SKM-1 treated with dmso at 0.1 percent for 144 hours (cell line): ENCODE measurements around the gene ATG101.

Experiments used
- DNase-seq: peaks from one replicate; lab custom pipeline; 2025; ENCODE audit not compliant: unreplicated experiment; lab: John Stamatoyannopoulos, UW

The ATG101 gene

DNA sequence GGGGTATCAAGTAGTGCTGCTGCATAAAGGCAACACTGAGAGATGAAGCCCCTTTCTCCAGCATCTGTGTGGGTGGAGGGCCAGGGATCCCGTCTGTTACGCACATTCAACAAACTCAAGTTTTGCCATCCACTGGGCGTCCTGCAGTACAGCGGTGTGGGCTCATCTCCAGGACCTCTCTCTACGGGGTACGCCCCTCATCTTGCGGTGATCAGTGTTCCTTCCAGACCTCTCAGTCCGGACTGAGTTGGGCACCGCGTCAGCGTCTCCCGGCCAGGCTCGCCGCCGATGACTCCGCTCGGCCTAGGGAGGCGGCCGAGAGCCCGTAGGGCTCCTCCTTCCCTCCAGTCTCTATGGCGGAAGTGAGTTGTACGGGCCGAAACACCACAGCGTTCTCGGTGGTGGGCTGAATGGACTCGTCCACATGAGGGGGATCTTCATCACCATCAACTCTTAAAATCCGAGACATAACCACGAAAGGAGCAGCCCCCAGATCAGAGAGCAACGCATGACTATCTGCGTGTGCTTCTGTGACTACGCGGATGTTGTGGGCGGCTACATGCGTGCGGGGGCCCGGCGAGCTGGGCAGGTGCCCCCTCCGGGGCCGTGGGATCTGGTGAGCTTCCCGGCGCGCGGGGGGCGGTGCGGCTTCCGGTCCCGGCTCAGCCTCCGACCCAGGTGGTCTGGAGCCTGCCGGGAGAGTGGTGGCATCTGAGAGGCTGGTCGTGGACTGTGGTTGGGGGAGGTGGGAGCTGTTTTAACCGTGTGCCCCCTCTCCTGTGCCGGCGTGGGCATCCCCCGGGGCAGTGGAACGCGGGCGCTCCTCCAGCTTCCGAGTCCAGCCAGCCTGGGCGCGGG is at the start of gene ATG101:
Gene ATG101, plus strand, starts transcription at position 652 of the 858 bp plus-strand sequence. CDS start 3,673 bp downstream, outside the sequence.
- peak; percentile 58 for DNase-seq

DNA sequence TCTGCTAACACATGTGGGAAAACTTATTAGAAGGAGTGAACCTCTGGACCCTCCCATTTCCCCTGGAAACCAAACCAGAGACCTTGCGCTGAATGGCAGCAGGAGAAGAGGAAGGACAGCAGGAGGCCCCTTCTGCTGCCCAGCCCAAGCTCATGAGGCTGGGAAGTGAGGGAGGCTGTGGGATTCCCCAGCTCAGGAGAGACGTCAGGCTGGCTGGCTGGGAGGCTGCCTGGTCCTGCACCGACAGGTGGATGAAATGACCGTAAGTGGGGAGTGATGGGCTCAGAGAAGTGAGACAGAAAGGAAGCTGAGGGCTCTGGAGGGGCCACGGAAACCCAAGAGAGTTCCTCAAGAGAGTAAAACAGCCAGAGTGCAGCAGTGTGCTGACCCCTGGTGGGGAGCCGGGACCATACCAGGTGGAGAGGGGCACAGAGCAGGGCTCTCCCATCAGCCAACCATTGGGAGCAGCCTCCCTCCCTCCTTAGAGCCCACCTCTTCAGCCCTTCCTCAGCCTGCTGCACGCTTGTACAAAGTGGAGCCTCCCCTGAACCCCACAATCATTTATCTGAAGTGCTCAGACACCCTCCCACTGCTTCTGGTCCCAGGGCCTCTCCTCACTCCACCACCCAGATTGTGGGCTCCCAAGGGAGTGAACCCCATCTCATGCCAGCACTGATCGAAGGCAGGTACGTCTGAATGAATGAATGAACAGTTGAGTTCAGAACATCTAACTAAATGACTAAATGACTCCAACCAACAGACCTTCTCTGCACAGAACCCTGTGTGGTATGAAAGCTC is 49.0 kb upstream of the ATG101 start:
- peak; percentile 42 for DNase-seq

- no peak for DNase-seq
Observed at GRCh38 chr12:52022841-52023181, 47.0 kb upstream of the ATG101 start.

GRCh38 chr12:52023182-52023975 is 46.4 kb upstream of the ATG101 start:
- peak; percentile 31 for DNase-seq

DNA sequence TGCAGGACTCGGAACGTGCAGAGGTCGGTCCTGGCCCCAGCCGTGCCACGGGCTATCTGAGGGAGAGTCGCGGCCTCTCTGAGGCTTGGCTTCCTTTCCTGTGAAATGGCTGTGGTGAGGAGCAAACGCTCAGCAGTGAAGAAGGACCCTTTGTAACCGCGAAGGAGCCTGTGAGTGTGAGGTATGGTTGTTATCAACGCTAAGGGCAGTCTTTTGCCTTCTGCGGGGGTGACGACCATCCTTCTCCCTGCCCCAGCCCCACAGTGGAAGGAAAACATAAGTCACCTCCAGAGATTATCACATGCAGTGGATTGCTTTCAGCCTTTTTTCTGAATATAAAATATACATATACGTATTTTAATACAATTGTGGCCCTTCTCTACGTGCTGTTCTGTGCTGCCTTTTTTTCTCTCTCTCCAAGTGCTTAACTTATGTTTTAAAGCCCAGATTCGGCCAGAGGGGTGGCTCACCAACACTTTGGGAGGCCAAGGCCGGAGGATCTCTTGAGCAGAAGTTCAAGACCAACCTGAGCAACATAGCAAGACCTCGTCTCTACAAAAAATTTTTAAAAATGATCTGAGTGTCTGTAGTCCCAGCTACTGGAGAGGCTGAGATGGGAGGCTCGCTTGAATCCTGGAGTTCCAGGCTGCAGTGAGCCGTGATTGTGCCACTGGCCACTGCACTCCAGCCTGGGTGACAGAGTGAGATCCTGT is 45.6 kb upstream of the ATG101 start:
- DNase-seq = no peak

- peak; percentile 56 for DNase-seq
Observed at GRCh38 chr12:52024845-52025230, 44.9 kb upstream of the ATG101 start.

DNA sequence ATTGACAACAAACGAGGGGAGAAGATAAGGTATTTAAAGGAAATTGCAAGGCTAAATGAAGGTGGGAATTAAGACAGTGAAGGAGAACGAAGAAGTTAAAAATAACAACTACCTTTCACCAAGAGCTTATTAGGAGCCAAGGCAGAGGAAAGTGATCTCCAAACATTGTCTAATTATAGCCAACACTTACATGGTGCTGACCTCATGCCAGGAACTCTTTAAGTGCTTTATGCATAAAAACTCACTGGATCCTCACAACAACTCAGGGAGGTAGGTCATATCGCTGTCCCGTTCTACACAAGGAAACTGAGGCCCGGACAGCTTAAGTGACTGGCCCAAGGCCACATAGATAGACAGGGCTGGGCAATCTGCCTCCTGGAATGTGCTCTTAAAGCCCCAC is 43.5 kb upstream of the ATG101 start:
- no peak for DNase-seq

DNA sequence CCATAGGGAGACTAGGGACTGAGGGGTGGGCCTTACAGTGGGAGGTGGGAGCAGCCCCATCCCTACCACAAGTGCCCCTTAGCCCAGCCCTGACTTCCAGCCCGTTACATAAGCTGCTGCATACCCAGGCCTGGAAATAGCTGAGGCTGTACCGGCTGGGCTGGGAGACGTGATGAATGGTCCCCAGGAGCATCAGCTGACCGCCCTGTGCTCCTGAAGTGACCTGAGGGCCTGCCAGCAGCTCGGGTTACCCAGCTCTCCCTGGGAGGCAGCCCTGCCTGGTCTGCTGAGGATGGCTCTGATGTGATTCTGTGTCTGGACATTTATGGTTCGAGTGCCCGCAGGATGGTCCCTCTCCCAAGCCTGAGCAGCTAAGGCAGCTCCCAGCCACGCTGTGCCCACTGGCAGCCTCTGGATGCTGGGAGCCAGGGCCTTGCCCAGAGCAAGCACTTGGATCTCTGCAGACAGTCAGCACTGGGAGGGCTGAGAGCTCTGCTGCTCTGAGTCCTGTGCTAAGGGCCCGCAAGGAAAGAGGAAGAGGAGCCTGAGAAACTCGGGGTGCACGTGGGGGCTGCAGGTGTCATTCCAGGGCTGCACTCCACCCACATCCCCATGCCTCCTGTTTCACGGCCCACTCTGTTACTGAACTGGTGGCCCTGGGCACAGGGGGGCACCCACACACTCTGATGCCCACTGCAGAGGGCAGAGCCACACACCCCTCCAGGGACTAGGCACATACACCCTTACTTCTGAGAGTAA is 42.5 kb upstream of the ATG101 start:
- DNase-seq = no peak

DNA sequence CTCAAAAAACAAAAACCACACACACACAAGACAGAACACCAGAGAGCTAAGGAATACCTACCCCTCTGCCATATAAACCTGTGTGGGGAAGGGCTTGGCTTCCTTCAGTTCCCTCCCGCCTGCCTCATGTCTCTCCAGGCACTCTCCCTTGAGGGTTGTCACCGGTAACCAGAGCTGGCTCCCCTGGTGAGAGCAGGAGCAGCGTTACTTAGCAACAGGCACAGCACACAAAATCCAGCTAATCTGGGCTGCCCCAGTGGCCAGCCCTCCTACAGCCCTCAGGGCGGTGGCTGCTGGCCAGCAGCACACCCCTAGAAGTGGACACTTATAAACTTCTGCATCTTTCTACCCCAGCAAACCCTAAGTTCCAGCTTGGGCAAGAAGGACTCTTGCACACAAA is 40.1 kb upstream of the ATG101 start:
- DNase-seq = no peak

DNA sequence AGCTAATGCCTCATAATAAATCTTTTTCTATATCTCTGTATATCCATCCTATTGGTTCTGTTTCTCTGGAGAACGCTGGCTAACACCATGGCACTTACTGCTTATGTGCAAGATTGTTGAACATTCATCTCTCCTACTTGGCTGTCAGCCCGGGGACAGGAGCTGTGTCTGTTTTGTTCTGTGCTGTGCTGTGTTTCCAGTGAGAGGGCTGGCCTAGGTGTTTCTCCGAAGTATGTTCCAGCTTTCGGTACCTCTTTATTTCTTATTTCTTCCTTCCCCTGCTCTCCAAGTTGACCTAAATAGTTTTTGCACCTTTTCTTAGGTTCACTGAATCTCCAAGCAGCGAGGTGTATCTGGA is 37.4 kb upstream of the ATG101 start:
- DNase-seq = no peak

- peak; percentile 63 for DNase-seq
Observed at GRCh38 chr12:52032804-52033445, 36.9 kb upstream of the ATG101 start.

DNA sequence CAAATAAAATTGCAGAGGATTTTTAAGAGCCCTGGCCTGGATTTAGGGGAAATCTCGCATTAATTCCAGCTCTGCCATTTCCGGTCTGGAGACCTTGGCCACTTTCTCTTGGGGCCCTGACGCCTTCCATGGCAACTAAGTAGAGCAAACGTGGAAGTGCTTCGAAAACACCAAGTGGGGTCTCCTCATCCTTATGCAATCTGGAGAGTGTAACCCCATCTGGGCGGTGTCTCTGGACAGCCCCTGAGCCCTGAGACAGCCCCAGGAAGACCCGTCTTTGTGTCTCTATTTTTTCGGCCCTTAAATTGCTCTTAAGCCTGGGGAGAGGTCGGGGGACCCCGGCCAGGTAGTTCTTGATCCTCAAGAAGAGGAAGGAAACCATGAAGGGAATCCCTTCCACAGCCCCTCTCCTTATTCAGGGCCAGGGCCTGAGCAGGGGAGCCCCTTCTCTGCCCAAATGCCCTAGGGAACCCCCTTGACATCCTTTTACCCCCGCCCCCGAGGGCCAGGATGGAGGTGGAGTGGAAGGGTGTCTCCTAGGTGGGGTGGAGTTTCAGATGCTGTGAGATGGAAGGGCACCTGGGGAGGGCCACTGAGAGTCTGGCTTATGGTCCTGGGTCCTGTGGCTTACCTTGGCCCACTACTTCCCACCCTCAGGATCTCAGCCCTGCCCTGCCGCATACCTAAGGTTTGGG is 36.2 kb upstream of the ATG101 start:
- DNase-seq = no peak

- no peak for DNase-seq
Observed at GRCh38 chr12:52035190-52035589, 34.6 kb upstream of the ATG101 start.

GRCh38 chr12:52035926-52036325 is 33.9 kb upstream of the ATG101 start:
- no peak for DNase-seq

DNA sequence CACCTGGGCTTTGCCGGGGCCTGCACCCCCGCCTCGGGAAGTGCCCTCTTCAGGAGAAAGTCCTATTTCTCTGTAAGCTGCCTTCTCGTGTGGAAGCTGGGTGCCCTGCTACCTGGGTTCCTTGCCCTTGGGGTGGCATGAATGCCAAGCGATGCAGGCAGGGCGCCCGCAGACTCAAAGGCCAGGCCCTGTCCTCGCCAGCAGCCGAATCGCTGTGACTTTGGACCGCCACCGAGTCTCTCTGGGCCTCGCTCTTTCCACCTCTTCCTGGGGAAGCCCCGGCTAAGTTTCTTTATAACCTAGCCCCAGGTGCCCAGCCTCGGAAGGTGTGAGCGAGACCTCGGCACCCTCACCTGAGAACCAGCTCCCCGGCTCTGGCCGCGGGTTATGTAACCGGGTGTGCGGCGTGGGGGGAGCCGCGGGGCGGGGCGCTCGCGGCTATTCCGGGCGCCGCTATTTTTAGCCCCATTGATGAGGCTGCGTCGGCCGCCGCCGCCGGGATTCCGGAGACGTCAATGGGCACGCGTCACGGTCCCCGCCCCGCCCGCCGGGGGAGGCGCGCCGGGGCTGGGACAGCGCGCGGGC is 33.1 kb upstream of the ATG101 start:
- no peak for DNase-seq

DNA sequence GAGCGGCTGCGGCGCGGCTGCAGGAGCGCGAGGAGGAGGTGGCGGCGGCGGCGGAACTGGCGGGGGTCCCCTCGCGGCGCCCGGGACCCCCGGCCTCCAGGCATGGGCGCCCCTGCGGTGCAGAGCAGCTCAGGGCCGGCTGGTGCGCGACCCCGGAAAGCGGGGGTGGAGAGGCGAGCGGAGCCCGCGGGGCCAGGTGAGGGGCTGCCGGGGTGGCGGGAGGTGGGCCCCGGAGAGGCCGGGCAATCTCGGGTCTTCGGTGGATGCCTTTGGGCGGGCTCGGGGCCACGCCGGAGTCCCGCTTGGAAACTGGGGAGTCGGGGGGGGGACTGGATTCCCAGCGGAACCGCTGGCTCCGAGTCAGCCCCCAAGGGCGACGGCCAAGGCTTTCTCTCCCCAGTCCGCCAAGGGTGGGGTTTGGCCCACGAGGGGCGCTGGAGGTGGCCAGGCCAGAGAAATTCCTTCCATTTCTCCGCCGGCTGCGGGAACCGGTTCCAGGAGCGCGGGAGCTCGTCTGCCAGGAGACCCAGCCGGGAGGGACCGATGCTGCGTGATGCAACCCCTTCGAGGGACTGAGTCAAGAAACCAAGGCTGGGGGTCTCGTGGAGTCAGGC is 32.4 kb upstream of the ATG101 start:
- no peak for DNase-seq

DNA sequence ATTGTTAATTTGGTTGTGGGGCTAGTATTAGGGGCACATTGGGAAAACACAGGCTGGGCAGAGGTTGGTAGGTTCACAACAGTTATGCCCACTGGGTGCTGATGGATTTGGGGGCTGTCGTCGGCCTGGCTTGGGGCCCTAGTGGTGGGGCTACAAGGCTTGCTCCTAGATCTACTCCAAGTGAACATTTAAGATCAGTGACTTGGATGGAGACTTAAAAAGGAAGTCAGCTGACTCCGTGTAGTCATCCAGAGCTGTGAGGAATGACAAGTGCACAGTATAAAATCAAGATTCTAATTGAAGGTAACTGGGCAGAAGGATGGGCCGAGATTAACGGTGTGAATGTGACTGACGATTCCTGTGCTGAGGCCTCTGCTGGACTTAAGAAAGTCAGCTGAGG is 31.3 kb upstream of the ATG101 start:
- no peak for DNase-seq

DNA sequence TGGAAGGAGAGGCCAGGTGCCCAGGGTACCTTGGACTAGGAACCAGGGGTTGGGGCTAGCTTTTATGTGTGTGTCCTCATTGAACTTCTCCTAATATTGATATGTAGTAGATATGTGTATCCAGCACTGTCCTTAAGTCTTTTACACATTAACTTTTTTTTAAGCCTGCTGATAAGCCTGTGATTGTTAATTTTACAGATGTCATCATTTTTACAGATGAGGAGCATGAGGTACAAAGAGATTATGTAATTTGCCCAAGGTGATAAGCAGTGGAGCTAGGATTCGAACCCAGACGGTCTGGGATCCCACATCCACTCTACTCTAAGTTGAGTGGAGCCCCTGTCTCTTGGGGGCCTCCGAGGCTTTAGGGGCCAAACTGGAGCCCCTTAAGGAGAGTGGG is 28.7 kb upstream of the ATG101 start:
- no peak for DNase-seq
